Right lobe of liver (tissue), 6 donors: ENCODE data around the gene ADGRE3. TPM values are rescaled to one million over a fixed set of nuclear protein-coding genes. Genes with fewer than 3 reads are reported as not detected.

Experiments
- ATAC-seq, 4 donors: fragments of 200-7000 bp; cut with Tn5 transposase; one replicate each; pipeline ENCODE4 v1.9.1; 2020; ENCODE audit warnings: mild to moderate bottlenecking in 4 of 4, moderate library complexity in 4 of 4
- DNase-seq, 3 donors: peaks; one replicate each; pipeline ENCODE4 v3.0.0-alpha.2; 2020
- H3K27ac ChIP-seq, 3 donors: fragments of 200-600 bp; one replicate each; pipeline ENCODE4 v1.8.0; 2022
- H3K27me3 ChIP-seq, 2 donors: fragments of 200-600 bp; one replicate each; pipeline ENCODE4 v1.8.0; 2022
- H3K36me3 ChIP-seq, 4 donors: fragments of 200-600 bp; sonication (generic) in 1 of 4; one replicate each; pipeline versions ENCODE4 v1.5.1 to v1.8.0; 2017 to 2022; ENCODE audit warnings: control low read depth in 1 of 4
- H3K4me1 ChIP-seq, 4 donors: fragments of 200-600 bp; sonication (generic) in 1 of 4; one replicate each; pipeline versions ENCODE4 v1.5.1 to v1.8.0; 2017 to 2022; ENCODE audit warnings: control low read depth in 1 of 4
- H3K4me3 ChIP-seq, 3 donors: fragments of 200-600 bp; one replicate each; pipeline ENCODE4 v1.8.0; 2022
- H3K9me3 ChIP-seq, 4 donors: fragments of 200-600 bp; sonication (generic) in 1 of 4; one replicate each; pipeline versions ENCODE4 v1.5.1 to v1.8.0; 2017 to 2022; ENCODE audit warnings: control low read depth in 1 of 4
- CTCF ChIP-seq, 4 donors: fragments of 200-600 bp in 3 of 4; fragments of 450-650 bp in 1 of 4; IDR thresholded peaks; one replicate each; pipeline versions ENCODE4 v1.5.1 to v1.8.0; 2016 to 2022; ENCODE audit warnings: antibody characterized with exemption in 4 of 4, mild to moderate bottlenecking in 2 of 4
- POLR2A ChIP-seq: fragments of 450-650 bp; IDR thresholded peaks from one replicate; pipeline ENCODE4 v1.6.1; 2017; ENCODE audit warnings: antibody characterized with exemption, mild to moderate bottlenecking
- WGBS: methylation state at CpG from one replicate; pipeline ENCODE4 v1.1.6; 2018; ENCODE audit warnings: low coverage, low lambda C conversion rate; ENCODE audit not compliant: insufficient coverage; ENCODE audit errors: missing lambda C conversion rate; 5-methylcytosine and 5-hydroxymethylcytosine counted together
- intact Hi-C, 2 donors: fragments of 100-400 bp; cut with DNase I; formaldehyde crosslinking; loops; one replicate each; pipeline versions ENCODE4 v1.11.2 to v1.14.1; 2022
- small RNA-seq, 2 experiments: library from RNA; depleted of rRNA; stranded (forward); fragments of <200 nt; gene quantifications; one replicate each; pipeline ENCODE3, GENCODE V24; 2016
- total RNA-seq, 6 experiments: library from RNA; depleted of rRNA in 2 of 6; stranded (reverse); fragments of >200 nt in 2 of 6; fragmentation: NEBNext Ultra II Directional in 3 of 6; extraction: Animal tissue kit (Norgen Biotek cat#: 25700) in 3 of 6; gene quantifications; one replicate each; pipeline versions ENCODE4 v1.1.0 to v1.2.4, GENCODE V29; 2016 to 2023
- donor health status: DM: no; HTN: yes; CAD: no.
- donor health status: DM: no; HTN: no; CAD: no.
- donor health status: DM: no; HTN: no; CAD: no.
- donor health status: DM: no; HTN: yes; CAD: no.
- donor health status: DM: no; HTN: yes; CAD: no.

ADGRE3 gene
- total RNA-seq, 6 experiments from 2014 or later, result 0.09 to 0.53 (median 0.24) TPM; not detected in 2

- ATAC-seq (peak; percentile 96 to 98 (median 98)), DNase-seq (peak; percentile 91 to 93 (median 92))
- H3K27me3 ChIP-seq, result no peaks in the 10 kb centered on the region
- H3K27ac ChIP-seq, result peak within 1 kb of the TSS; percentile 66 to 86 (median 75)
- no peaks in the 10 kb centered on the region for H3K36me3 ChIP-seq
- WGBS, result 4% methylated on average over 23 of the region's 40 CpGs
- no peaks in the 10 kb centered on the region for H3K9me3 ChIP-seq
- peak within 1 kb of the TSS; percentile 81 to 100 (median 96) for H3K4me3 ChIP-seq
- H3K4me1 ChIP-seq, result peaks cover 0 to 8% (median 4%) of the 10 kb centered on the region in 4 donors
- intact Hi-C loops, result loop anchor here in 1 of 2 donors (10.0 kb wide), 1 partner anchor 113 kb away; no protein-coding TSS in a partner anchor
- TF ChIP-seq POLR2A (peak; percentile 55), CTCF (IDR thresholded peaks at IDR 0.05) (peak; percentile 57 to 92 (median 82))
Observed at GRCh38 chr19:14571695-14572490, 102.8 kb downstream of the ADGRE3 start, which contains the start of gene NDUFB7. Gene NDUFB7 (minus strand): TSS chr19:14572066. CDS start chr19:14572000, 66 bp downstream.

- ATAC-seq (no peak), DNase-seq (no peak)
- no peaks in the 10 kb centered on the region for H3K9me3 ChIP-seq
- peak overlapping the region; percentile 81 to 100 (median 96) for H3K4me3 ChIP-seq
- H3K4me1 ChIP-seq, result peaks cover 0 to 8% (median 4%) of the 10 kb centered on the region in 4 donors
- intact Hi-C loops, result loop anchor here in 1 of 2 donors (10.0 kb wide), 1 partner anchor 114 kb away; no protein-coding TSS in a partner anchor
- TF ChIP-seq CTCF (IDR thresholded peaks at IDR 0.05), result no peak
- no peaks in the 10 kb centered on the region for H3K27me3 ChIP-seq
- 35% methylated on average over 18 of the region's 22 CpGs for WGBS
- H3K36me3 ChIP-seq, result peaks cover 0 to 3% (median 0%) of the 10 kb centered on the region in 4 donors
- peak overlapping the region in 1 of 3 donors; percentile 86 for H3K27ac ChIP-seq
Observed at GRCh38 chr19:14570864-14571527, 103.6 kb downstream of the ADGRE3 start.

Small RNAs within 50 kb of the gene (small RNA-seq; reads per million reads assigned to genes)
- gene AC022149.2 (0 reads per million in 2 experiments), gene RN7SL842P (0 reads per million in 2 experiments)

Other genes with a start within 250 kb of the ADGRE3 start
- gene PKN1, start 241.5 kb downstream of the ADGRE3 start, total RNA-seq, result 10 to 100 TPM; 19.5 to 49.4 (median 34.1) TPM
- gene PTGER1, start 199.5 kb downstream of the ADGRE3 start, total RNA-seq, result under 1 TPM in 4 of 6 experiments, not detected in 2; 0.16 to 0.32 (median 0.29) TPM
- gene GIPC1, start 178.7 kb downstream of the ADGRE3 start, total RNA-seq, result 10 to 100 TPM; 25.2 to 63.5 (median 29.8) TPM
- gene DNAJB1, start 156.4 kb downstream of the ADGRE3 start, total RNA-seq, result 10 to 100 TPM; 35.7 to 76.8 (median 52.1) TPM
- 10 to 100 TPM; 37.9 to 99.0 (median 77.0) TPM for gene TECR, start 145.2 kb downstream of the ADGRE3 start, total RNA-seq
- 100 to 1,000 TPM in 4 of 6 experiments, 10 to 100 TPM in 2; 81.7 to 275 (median 112) TPM for gene NDUFB7, start 102.8 kb downstream of the ADGRE3 start, total RNA-seq
- gene CLEC17A, start 91.8 kb downstream of the ADGRE3 start, total RNA-seq, result not detected
- 1 to 10 TPM; 2.5 to 6.1 (median 3.8) TPM for gene ZNF333, start 15.2 kb upstream of the ADGRE3 start, total RNA-seq
- gene ADGRE2, start 103.7 kb upstream of the ADGRE3 start, total RNA-seq, result 1 to 10 TPM; 1.6 to 5.7 (median 1.9) TPM
- not detected for gene OR7A5, start 160.3 kb upstream of the ADGRE3 start, total RNA-seq
- under 1 TPM in 1 of 6 experiments, not detected in 5; 0.02 TPM for gene OR7C1, start 160.3 kb upstream of the ADGRE3 start, total RNA-seq
- gene OR7A10, start 174.1 kb upstream of the ADGRE3 start, total RNA-seq, result not detected
- not detected for gene OR7A17, start 211.3 kb upstream of the ADGRE3 start, total RNA-seq